ENCODE data around the gene NDUFS6.

GRCh38 chr5:1779782-1780613 is 21.2 kb upstream of the NDUFS6 start:
- TF ChIP-seq POLR2A (IDR thresholded peaks at IDR 0.05): no peak
- TF ChIP-seq CTCF (IDR thresholded peaks at IDR 0.05): no peak

Measured in vagina (tissue), 2 donors.